IPS-18a (cell line): ENCODE data around the gene PITRM1.

ENCODE experiments used
- H3K27ac ChIP-seq: one replicate; pipeline ENCODE4 v1.5.1; 2013; ENCODE audit warnings: low read length
- H3K27me3 ChIP-seq: one replicate; pipeline ENCODE4 v1.6.1; 2013; ENCODE audit warnings: mild to moderate bottlenecking, low read length; ENCODE audit not compliant: control insufficient read depth, insufficient read depth
- H3K36me3 ChIP-seq: one replicate; pipeline ENCODE4 v1.6.1; 2013; ENCODE audit warnings: low read depth, low read length; ENCODE audit not compliant: control insufficient read depth
- H3K4me1 ChIP-seq: one replicate; pipeline ENCODE4 v1.6.1; 2013; ENCODE audit warnings: low read depth, low read length; ENCODE audit not compliant: control insufficient read depth
- H3K4me3 ChIP-seq: one replicate; pipeline ENCODE4 v1.5.1; 2013; ENCODE audit warnings: low read length
- H3K9ac ChIP-seq: one replicate; pipeline ENCODE4 v1.6.1; 2013; ENCODE audit warnings: mild to moderate bottlenecking, low read length, moderate library complexity
- H3K9me3 ChIP-seq: one replicate; pipeline ENCODE4 v1.6.1; 2013; ENCODE audit warnings: low read depth, low read length; ENCODE audit not compliant: control insufficient read depth

Gene PITRM1

GRCh38 chr10:3123571-3124411 lies 48.8 kb downstream of the PITRM1 start:
- H3K27ac ChIP-seq: no peak overlapping the region
- H3K27me3 ChIP-seq: no peaks in the 10 kb centered on the region
- H3K9ac ChIP-seq: no peak overlapping the region
- peaks cover 28% of the 10 kb centered on the region for H3K36me3 ChIP-seq
- H3K9me3 ChIP-seq: no peaks in the 10 kb centered on the region
- no peaks in the 10 kb centered on the region for H3K4me1 ChIP-seq
- H3K4me3 ChIP-seq: no peak overlapping the region

DNA sequence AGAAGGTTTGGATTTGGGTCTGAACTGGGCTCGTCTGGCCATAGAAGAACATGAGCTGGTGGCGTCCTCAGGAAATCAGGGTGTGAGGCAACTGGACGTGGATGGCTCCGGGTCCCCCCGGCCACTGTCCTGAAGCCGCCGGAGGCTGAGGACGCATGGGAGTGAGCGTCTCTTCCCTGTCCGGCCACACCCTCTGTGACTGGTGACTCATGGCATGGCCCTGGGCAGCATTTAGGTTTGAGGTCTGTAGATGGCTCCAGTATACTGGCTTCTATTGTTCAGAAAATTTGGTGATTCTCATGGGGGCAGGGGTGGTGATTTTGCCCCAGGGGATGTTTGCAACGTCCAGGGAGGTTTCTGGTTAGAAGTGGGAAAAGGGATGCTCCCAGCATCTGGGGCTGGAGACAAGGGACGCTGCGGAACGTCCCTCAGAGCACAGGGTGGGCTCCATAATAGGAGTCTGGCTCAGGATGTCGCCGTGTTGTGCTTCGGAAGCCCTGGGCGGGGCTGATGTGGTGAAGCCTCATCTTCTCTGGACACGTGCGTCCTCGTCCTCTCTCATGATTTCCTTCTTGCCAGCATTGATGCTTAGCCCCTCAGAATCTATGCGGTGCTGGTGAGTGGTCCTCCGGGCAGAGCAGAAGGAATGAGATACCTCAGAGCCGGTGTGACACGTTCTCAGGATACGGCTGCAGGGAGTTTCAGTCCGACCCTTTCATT lies 49.9 kb downstream of the PITRM1 start:
- Histone ChIP-seq H3K9me3 (no peaks in the 10 kb centered on the region), H3K36me3 (peaks cover 32% of the 10 kb centered on the region), H3K4me3 (no peak overlapping the region), H3K4me1 (no peaks in the 10 kb centered on the region), H3K27ac (no peak overlapping the region), H3K9ac (no peak overlapping the region), H3K27me3 (no peaks in the 10 kb centered on the region)

DNA sequence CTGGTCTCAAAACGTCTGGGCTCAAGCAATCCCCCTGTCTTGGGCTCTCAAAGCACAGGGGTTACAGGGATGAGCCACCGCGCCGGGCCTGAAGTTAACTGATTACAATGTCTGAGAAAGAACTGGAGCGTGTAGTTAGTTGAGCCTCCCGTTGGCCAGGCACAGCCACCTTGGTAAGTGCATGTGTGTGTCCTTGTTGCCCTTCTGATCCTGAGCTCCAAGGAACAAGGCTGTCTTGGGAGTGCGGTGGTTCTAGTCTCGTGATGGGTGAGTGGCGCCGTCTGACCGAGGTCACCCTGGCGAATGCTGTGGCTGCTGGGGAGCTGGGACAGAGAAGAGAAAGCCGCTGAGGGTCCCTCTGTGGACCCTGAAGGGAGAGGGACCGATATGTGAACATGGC lies 50.5 kb downstream of the PITRM1 start:
- no peak overlapping the region for H3K4me3 ChIP-seq
- no peak overlapping the region for H3K27ac ChIP-seq
- peaks cover 37% of the 10 kb centered on the region for H3K36me3 ChIP-seq

DNA sequence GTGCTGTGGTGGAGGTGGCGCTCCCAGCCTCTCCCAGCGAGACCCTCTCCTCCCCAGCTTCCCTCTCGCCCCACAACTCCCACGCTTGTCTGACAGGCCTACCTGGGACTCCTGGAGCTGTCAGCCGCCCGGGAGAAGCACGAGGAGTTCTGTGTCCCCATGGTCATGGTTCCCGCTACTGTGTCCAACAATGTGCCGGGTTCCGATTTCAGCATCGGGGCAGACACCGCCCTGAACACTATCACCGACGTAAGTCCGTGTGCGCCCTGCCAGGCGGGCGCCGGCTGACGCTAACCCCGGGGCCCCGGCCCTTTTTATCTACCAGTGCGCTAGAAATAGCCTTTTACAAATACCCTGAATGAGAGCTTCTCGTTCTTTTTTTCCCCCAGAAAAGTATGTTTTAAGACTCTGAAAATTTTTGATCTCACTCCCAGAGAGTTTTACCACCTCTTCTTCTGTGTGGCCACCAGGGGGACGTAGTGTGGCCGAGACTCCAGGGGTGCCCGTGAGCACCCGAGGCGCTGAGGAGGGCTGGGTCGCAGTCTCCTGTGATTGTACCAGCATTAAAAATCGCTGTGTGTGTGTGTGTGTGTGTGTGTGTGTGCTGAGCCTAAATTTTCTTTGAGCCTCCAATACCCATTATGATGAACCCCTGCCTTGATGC lies 52.7 kb downstream of the PITRM1 start:
- Histone ChIP-seq H3K9me3 (no peaks in the 10 kb centered on the region), H3K36me3 (peaks cover 45% of the 10 kb centered on the region), H3K27ac (no peak overlapping the region), H3K9ac (no peak overlapping the region), H3K4me3 (no peak overlapping the region), H3K27me3 (no peaks in the 10 kb centered on the region), H3K4me1 (no peaks in the 10 kb centered on the region)

More for the DNA sequence above, 50.5 kb downstream of the PITRM1 start:
- Histone ChIP-seq H3K4me1 (no peaks in the 10 kb centered on the region), H3K9me3 (no peaks in the 10 kb centered on the region), H3K27me3 (no peaks in the 10 kb centered on the region), H3K9ac (no peak overlapping the region)

DNA sequence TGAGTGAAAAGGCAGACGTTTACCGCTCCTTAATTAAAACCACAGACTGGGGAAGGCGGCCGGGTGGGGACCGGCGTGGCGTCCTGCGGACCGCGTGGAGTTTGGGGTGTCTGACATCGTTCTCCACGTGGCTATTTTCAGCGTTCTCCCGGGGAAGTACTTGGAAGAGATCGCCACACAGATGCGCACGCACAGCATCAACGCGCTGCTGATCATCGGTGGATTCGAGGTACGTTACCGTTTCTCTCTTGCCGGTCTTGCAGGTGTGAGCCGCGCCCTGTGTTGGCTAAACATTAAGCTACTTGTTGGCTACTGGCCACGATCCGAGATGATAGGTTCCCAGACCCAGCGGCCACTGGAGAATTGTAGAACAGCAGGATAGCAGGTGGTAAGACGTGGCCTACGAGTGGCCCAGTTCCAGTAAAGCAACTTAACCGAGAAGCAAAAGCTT lies 53.9 kb downstream of the PITRM1 start:
- Histone ChIP-seq H3K36me3 (peaks cover 38% of the 10 kb centered on the region), H3K4me3 (no peak overlapping the region)

GRCh38 chr10:3117486-3117885 lies 55.1 kb downstream of the PITRM1 start:
- H3K9me3 ChIP-seq: no peaks in the 10 kb centered on the region
- H3K9ac ChIP-seq: no peak overlapping the region
- peaks cover 50% of the 10 kb centered on the region for H3K36me3 ChIP-seq
- H3K4me3 ChIP-seq: no peak overlapping the region
- H3K4me1 ChIP-seq: no peaks in the 10 kb centered on the region
- H3K27me3 ChIP-seq: no peaks in the 10 kb centered on the region
- H3K27ac ChIP-seq: no peak overlapping the region

More for the DNA sequence above, 53.9 kb downstream of the PITRM1 start:
- Histone ChIP-seq H3K27me3 (no peaks in the 10 kb centered on the region), H3K9me3 (no peaks in the 10 kb centered on the region), H3K27ac (no peak overlapping the region), H3K9ac (no peak overlapping the region), H3K4me1 (no peaks in the 10 kb centered on the region)

GRCh38 chr10:3116508-3117100 lies 56.0 kb downstream of the PITRM1 start:
- no peaks in the 10 kb centered on the region for H3K27me3 ChIP-seq
- no peaks in the 10 kb centered on the region for H3K9me3 ChIP-seq
- no peaks in the 10 kb centered on the region for H3K4me1 ChIP-seq
- H3K27ac ChIP-seq: no peak overlapping the region
- H3K9ac ChIP-seq: no peak overlapping the region
- peaks cover 53% of the 10 kb centered on the region for H3K36me3 ChIP-seq
- no peak overlapping the region for H3K4me3 ChIP-seq

DNA sequence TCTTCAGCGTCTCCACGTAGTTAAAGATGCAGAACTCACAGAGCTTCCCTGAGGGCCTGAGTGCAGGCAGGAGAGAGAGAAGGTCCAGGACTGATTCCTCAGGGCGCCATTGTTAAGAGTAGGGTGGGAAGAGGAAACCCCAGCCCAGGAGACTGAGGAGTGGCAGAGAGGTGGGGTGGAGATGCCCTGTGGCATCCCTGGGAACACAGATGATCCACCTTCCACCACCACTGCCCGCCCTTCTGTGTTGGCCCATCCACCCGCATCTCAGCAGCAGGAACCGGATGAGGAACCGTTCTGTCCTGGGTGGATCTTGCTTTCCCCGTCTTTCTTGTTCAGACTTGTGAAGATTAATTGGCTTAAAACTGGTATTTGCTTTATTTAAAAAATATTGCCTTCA lies 56.9 kb downstream of the PITRM1 start:
- no peaks in the 10 kb centered on the region for H3K4me1 ChIP-seq
- H3K36me3 ChIP-seq: peaks cover 55% of the 10 kb centered on the region
- H3K9ac ChIP-seq: no peak overlapping the region
- no peak overlapping the region for H3K4me3 ChIP-seq
- no peak overlapping the region for H3K27ac ChIP-seq
- H3K9me3 ChIP-seq: no peaks in the 10 kb centered on the region
- H3K27me3 ChIP-seq: no peaks in the 10 kb centered on the region

- peaks cover 63% of the 10 kb centered on the region for H3K36me3 ChIP-seq
- H3K27ac ChIP-seq: no peak overlapping the region
- no peaks in the 10 kb centered on the region for H3K9me3 ChIP-seq
- H3K27me3 ChIP-seq: no peaks in the 10 kb centered on the region
- no peak overlapping the region for H3K9ac ChIP-seq
- H3K4me1 ChIP-seq: no peaks in the 10 kb centered on the region
- no peak overlapping the region for H3K4me3 ChIP-seq
These were observed 59.2 kb downstream of the PITRM1 start for GRCh38 chr10:3113343-3113720.

DNA sequence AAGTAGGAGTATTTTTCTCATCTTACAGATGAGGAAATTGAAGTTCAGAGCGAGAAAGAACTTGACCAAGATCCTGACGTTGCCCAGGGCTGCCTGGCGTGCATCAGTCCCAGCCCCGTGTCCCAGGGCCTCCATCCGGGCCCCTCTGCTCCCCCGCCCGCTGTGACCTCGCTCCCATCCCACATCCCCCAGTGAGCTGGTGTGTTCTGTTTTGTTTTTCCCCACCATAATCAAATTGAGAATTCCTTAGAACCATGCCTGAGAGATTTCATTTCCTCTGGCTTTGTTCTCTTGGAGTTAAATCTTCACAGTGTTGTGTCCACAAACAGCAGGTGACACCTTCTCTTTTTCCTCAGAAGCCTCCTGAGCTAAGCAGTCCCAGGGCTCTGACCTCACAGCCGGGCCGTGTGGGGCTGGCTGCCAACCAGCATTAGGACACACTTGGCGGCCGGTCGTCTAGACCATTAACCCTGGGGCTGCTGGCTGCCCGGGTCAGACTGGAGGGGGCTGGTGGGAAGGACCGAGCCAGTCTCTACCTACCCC lies 60.9 kb downstream of the PITRM1 start:
- Histone ChIP-seq H3K36me3 (peaks cover 64% of the 10 kb centered on the region), H3K4me3 (no peak overlapping the region), H3K9ac (no peak overlapping the region), H3K4me1 (no peaks in the 10 kb centered on the region), H3K9me3 (no peaks in the 10 kb centered on the region), H3K27ac (no peak overlapping the region), H3K27me3 (no peaks in the 10 kb centered on the region)
